ENCODE results near the gene LRPAP1.

The LRPAP1 gene

GRCh38 chr4:3476936-3477749, 55.1 kb downstream of the LRPAP1 start:
- no peak overlapping the region for H3K4me3 ChIP-seq (ENCODE audit: low read depth, low read length)
- TF ChIP-seq, protein P1, sequence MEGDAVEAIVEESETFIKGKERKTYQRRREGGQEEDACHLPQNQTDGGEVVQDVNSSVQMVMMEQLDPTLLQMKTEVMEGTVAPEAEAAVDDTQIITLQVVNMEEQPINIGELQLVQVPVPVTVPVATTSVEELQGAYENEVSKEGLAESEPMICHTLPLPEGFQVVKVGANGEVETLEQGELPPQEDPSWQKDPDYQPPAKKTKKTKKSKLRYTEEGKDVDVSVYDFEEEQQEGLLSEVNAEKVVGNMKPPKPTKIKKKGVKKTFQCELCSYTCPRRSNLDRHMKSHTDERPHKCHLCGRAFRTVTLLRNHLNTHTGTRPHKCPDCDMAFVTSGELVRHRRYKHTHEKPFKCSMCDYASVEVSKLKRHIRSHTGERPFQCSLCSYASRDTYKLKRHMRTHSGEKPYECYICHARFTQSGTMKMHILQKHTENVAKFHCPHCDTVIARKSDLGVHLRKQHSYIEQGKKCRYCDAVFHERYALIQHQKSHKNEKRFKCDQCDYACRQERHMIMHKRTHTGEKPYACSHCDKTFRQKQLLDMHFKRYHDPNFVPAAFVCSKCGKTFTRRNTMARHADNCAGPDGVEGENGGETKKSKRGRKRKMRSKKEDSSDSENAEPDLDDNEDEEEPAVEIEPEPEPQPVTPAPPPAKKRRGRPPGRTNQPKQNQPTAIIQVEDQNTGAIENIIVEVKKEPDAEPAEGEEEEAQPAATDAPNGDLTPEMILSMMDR (IDR thresholded peaks at IDR 0.05; ENCODE audit: insufficient read depth, low read depth, low read length, missing control alignments) = no peak
- no peak for DNase-seq (ENCODE audit: low read depth)

- DNase-seq (ENCODE audit: low read depth) = no peak
Observed at GRCh38 chr4:3476341-3476747, 55.9 kb downstream of the LRPAP1 start.

DNA sequence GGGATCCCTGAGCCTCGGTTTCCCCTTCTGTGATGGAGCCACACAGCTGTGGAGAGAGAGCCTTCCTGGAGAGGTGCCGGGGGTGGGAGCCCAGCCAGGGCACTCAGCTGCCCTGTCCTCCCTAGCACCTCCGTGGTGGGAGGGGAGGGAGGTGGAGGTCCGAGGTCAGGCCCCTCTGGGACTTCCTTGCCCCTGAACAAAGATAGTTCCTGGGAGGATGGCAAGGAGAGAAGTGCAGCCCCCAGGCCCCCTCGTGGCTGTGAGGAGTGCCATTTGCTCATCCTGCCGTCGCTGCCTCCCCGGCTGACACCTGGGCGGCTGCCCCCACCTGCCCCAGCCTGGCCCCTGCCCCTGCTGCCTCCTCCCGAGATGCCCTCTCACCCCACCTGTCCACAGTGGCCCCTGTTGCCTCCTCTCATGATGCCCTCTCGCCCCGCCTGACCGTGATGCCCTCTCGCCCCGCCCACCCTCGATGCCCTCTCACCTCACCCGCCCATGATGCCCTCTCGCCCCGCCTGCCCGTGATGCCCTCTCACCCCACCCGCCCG, 56.4 kb downstream of the LRPAP1 start:
- no peak for DNase-seq (ENCODE audit: low read depth)
- TF ChIP-seq, protein P1 (IDR thresholded peaks at IDR 0.05; ENCODE audit: insufficient read depth, low read depth, low read length, missing control alignments) = no peak
- no peak overlapping the region for H3K4me3 ChIP-seq (ENCODE audit: low read depth, low read length)

More at GRCh38 chr4:3476341-3476747, 55.9 kb downstream of the LRPAP1 start:
- no peak overlapping the region for H3K4me3 ChIP-seq (ENCODE audit: low read depth, low read length)
- TF ChIP-seq, protein P1 (IDR thresholded peaks at IDR 0.05; ENCODE audit: insufficient read depth, low read depth, low read length, missing control alignments) = no peak

GRCh38 chr4:3475041-3475712, 57.0 kb downstream of the LRPAP1 start:
- no peak for DNase-seq (ENCODE audit: low read depth)
- TF ChIP-seq, protein P1 (IDR thresholded peaks at IDR 0.05; ENCODE audit: insufficient read depth, low read depth, low read length, missing control alignments) = no peak
- no peak overlapping the region for H3K4me3 ChIP-seq (ENCODE audit: low read depth, low read length)

GRCh38 chr4:3473996-3474765, 58.0 kb downstream of the LRPAP1 start:
- no peak overlapping the region for H3K4me3 ChIP-seq (ENCODE audit: low read depth, low read length)
- TF ChIP-seq, protein P1 (IDR thresholded peaks at IDR 0.05; ENCODE audit: insufficient read depth, low read depth, low read length, missing control alignments) = no peak
- no peak for DNase-seq (ENCODE audit: low read depth)

DNA sequence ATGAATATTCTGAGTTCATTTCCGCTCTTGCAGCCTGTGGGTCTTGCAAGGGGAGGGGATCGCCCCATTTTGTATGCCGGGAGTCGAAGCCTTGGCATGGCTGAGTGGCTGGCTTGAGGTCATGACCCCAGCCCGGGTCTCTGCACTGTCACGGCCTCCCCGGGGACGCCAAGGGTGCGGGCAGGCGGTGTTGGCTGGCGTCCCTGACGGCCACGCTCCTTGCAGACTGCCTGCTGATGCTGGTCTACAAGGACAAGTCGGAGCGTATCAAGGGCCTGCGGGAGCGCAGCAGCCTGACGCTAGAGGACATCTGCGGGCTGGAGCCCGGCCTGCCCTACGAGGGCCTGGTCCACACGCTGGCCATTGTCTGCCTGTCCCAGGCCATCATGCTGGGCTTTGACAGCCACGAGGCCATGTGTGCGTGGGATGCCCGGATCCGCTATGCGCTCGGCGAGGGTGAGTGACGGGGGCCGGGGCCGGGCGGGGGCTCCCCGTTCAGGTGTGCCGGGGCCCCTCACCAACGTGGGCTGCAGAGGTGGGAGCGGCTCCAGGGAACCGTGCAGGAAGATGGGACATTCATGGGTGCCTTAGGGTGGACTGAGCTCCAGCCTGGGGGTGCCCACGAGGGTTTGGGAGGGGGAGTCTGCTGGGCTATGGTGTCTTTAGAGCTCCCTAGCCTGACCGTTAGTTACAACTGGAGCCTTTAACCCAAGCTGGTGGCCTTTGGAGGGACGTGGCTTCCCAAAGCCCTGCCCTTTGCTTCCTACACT, 58.9 kb downstream of the LRPAP1 start:
- DNase-seq (ENCODE audit: low read depth) = no peak
- TF ChIP-seq, protein P1 (IDR thresholded peaks at IDR 0.05; ENCODE audit: insufficient read depth, low read depth, low read length, missing control alignments) = no peak
- H3K4me3 ChIP-seq (ENCODE audit: low read depth, low read length) = no peak overlapping the region
